Fibroblast of lung (primary cell): ENCODE results near the gene TTLL12.
"Not testable (repeated sequence)": the region's sequence is repeated elsewhere in the genome, so short reads cannot be mapped to it uniquely, and the experiment has no call there.

Experiments used
- EZH2 ChIP-seq: IDR thresholded peaks from 2 replicates; pipeline ENCODE4 v1.5.1; 2012; ENCODE audit warnings: low read length, control low read depth, mild to moderate bottlenecking; ENCODE audit errors: missing control alignments
- TF ChIP-seq, protein P1 (sequence below), 2 donors: IDR thresholded peaks in 1 of 2; conservative IDR thresholded peaks in 1 of 2; 1 replicate in 1 of 2; 2 replicates in 1 of 2; pipeline ENCODE4 v1.5.1; 2011 to 2012; ENCODE audit warnings: low read length in 2 of 2, control low read depth in 1 of 2, inconsistent platforms in 1 of 2, low read depth in 1 of 2, mild to moderate bottlenecking in 1 of 2

DNA sequence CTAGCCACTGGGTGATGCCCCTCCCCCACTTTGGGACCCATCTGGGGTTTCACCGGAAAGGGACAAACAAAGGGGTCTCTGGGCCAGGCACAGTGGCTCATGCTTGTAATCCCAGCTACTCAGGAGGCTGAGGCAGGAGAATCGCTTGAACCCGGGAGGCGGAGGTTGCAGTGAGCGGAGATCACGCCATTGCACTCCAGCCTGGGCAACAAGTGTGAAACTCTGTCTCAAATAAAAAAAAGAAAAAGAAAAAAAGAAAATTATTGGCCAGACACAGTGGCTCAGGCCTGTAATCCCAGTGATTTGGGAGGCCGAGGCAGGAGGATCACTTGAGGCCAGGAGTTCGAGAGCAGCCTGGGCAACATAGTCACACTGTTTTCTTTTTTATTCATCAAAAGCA, 41.6 kb downstream of the TTLL12 start:
- TF ChIP-seq EZH2: not testable (repeated sequence)
- TF ChIP-seq, protein P1, sequence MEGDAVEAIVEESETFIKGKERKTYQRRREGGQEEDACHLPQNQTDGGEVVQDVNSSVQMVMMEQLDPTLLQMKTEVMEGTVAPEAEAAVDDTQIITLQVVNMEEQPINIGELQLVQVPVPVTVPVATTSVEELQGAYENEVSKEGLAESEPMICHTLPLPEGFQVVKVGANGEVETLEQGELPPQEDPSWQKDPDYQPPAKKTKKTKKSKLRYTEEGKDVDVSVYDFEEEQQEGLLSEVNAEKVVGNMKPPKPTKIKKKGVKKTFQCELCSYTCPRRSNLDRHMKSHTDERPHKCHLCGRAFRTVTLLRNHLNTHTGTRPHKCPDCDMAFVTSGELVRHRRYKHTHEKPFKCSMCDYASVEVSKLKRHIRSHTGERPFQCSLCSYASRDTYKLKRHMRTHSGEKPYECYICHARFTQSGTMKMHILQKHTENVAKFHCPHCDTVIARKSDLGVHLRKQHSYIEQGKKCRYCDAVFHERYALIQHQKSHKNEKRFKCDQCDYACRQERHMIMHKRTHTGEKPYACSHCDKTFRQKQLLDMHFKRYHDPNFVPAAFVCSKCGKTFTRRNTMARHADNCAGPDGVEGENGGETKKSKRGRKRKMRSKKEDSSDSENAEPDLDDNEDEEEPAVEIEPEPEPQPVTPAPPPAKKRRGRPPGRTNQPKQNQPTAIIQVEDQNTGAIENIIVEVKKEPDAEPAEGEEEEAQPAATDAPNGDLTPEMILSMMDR (conservative IDR thresholded peaks at IDR 0.05 in 1 of 2, IDR thresholded peaks at IDR 0.05 in 1 of 2; ENCODE audit: low read depth in 1 of 2, low read length in 2 of 2): not testable (repeated sequence)
